Amniotic epithelial cell (primary cell): ENCODE data around the gene ATXN1.
"Not testable (repeated sequence)": the region's sequence is repeated elsewhere in the genome, so short reads cannot be mapped to it uniquely, and the experiment has no call there.

Experiments used
- DNase-seq: peaks from one replicate; pipeline ENCODE4 v3.0.0-alpha.2; 2010; ENCODE audit warnings: low read depth

The ATXN1 gene

GRCh38 chr6:16760516-16761470 lies at the start of gene ATXN1:
ATXN1 (minus strand) TSS chr6:16761460.
- DNase-seq, result peak; percentile 72

- no peak for DNase-seq
Observed at GRCh38 chr6:16810411-16810810, 49.2 kb upstream of the ATXN1 start.

- no peak for DNase-seq
Observed at GRCh38 chr6:16809753-16810358, 48.6 kb upstream of the ATXN1 start.

GRCh38 chr6:16807956-16808355 lies 46.7 kb upstream of the ATXN1 start:
- DNase-seq, result no peak

- no peak for DNase-seq
Observed at GRCh38 chr6:16806363-16806762, 45.1 kb upstream of the ATXN1 start.

GRCh38 chr6:16805243-16805950 lies 44.1 kb upstream of the ATXN1 start:
- no peak for DNase-seq

GRCh38 chr6:16804546-16805242 lies 43.4 kb upstream of the ATXN1 start:
- no peak for DNase-seq

- peak; percentile 88 for DNase-seq
Observed at GRCh38 chr6:16803294-16804200, 42.3 kb upstream of the ATXN1 start.

GRCh38 chr6:16802071-16802470 lies 40.8 kb upstream of the ATXN1 start:
- no peak for DNase-seq

GRCh38 chr6:16800942-16801341 lies 39.7 kb upstream of the ATXN1 start:
- peak; percentile 40 for DNase-seq

- DNase-seq, result no peak
Observed at GRCh38 chr6:16800341-16800740, 39.1 kb upstream of the ATXN1 start.

- no peak for DNase-seq
Observed at GRCh38 chr6:16799279-16800193, 38.3 kb upstream of the ATXN1 start.

- no peak for DNase-seq
Observed at GRCh38 chr6:16793828-16794412, 32.7 kb upstream of the ATXN1 start.

GRCh38 chr6:16789329-16790038 lies 28.2 kb upstream of the ATXN1 start:
- no peak for DNase-seq

- no peak for DNase-seq
Observed at GRCh38 chr6:16787128-16787682, 25.9 kb upstream of the ATXN1 start.

GRCh38 chr6:16785496-16785895 lies 24.2 kb upstream of the ATXN1 start:
- no peak for DNase-seq

GRCh38 chr6:16784957-16785356 lies 23.7 kb upstream of the ATXN1 start:
- not testable (repeated sequence) for DNase-seq

- DNase-seq, result no peak
Observed at GRCh38 chr6:16783952-16784565, 22.8 kb upstream of the ATXN1 start.
